Forelimb muscle (tissue), 1 donor: ENCODE data around the gene IRF1. TPM values are rescaled to one million over a fixed set of nuclear protein-coding genes. Genes with fewer than 3 reads are reported as not detected.
A peak's percentile ranks its signal among the peaks of the same experiment; 100 is the strongest.

Experiments
- DNase-seq: peaks from one replicate; pipeline ENCODE4 v3.0.0-alpha.2; 2013; ENCODE audit warnings: low read depth
- polyA plus RNA-seq: library from polyadenylated mRNA; unstranded; fragments of 120-200 nt; gene quantifications from one replicate; pipeline ENCODE4 v1.2.1, GENCODE V29; 2013; ENCODE audit not compliant: insufficient read length

The IRF1 gene
- polyA plus RNA-seq, 1 donor: 8.3 TPM

GRCh38 chr5:132500931-132501628 lies 10.5 kb upstream of the IRF1 start:
- DNase-seq: no peak

DNA sequence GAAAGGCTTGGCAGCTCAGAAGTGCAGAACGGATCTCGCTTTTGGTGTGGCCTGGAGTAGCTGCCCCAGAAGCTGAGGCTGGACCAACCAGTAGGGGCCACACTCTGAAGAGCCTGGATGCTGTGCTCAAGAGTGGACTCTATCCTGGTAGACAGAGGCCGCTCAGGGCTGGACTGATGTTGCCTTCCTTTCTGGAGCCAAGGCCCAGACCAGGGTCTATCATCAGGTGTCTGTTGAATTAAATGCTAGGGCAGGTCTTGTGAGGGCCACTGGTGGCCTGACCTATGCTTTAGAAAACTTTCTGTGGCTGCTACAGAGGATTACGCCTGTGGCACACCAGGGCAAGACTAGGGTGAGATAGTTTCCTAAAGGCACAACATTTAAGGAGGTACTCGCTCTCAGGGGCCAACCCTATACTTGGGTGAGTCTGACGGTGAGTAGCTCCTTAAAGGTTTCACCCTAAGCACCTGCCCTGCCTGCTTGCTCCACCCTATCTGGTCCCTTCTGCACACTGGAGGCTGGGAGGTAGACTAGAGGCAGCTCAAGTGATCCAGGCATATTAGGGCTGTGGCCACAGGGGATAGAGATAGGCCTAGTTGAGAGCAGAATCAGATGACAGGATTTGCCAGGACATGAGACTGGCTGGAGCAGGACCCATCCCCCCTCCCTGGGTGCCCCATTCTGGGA lies 9.8 kb upstream of the IRF1 start:
- no peak for DNase-seq

DNA sequence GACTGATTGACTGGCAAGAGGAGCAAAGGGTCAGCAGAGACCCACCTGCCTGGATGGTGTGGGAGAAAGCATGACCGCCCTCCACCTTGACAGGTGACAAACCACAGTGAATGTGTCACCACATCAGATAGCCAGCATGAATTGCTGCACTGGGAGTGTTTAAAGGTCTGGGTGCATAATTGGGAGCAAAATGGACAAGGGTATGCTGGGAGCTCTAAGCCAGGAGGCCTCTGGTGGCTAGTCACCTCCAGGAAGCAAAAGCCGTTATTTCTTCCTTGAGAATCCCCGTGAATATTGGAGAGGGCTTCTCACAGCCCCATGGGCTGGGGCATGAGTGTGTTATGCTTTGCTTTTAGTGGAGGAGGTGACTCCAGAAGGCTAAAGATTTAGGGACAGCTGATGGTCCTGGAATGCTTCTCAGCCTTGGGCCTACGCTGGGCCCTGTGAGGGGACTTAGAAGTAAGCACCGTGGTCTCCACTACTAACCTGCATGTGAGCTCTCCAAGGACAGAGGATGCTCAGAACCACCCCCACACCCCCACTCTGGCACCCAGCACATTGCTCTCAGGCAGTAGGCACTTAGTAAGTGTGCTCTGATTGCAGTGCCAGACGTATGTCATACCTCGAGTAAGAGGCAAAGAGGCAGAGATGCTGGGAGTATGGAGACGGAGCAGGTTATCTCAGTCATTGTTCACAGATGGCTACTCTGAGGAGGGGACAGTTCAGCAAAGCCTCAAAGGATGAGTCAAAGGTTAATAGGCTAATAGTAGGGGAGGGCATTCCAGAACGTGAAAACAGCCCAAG lies 9.1 kb upstream of the IRF1 start:
- no peak for DNase-seq

- no peak for DNase-seq
Measured at GRCh38 chr5:132498686-132499271, 8.2 kb upstream of the IRF1 start.

- DNase-seq: no peak
Measured at GRCh38 chr5:132498152-132498551, 7.6 kb upstream of the IRF1 start.

GRCh38 chr5:132497488-132497997 lies 7.0 kb upstream of the IRF1 start:
- no peak for DNase-seq

- peak; percentile 55 for DNase-seq
Measured at GRCh38 chr5:132496631-132497487, 6.3 kb upstream of the IRF1 start.

GRCh38 chr5:132496191-132496630 lies 5.6 kb upstream of the IRF1 start:
- DNase-seq: peak; percentile 53

DNA sequence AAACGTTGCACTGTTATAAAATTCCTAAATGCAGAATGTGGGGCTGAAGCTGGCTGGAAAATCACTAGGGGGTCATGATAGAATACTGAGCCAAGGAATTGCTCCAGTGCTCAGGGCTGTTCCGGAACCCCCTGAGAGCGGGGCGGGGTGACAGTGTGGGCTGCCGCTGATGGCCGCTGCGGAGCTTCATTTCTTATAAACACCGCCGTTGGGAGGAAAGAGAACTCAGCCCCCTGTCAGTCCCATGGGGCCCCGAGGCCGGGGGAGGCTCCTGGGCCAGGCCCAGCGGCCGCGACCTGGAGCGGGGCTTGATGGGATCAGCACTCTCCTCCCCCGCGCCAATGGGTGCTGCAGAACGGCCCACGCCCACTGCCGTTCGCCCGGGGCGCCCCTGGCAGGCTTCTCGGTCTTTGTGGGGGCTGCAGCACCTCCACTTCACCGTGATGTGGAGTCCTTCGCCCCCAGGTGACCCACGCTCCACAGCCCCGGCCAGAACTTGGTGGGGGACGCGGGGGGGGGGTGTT lies 5.2 kb upstream of the IRF1 start:
- no peak for DNase-seq

DNA sequence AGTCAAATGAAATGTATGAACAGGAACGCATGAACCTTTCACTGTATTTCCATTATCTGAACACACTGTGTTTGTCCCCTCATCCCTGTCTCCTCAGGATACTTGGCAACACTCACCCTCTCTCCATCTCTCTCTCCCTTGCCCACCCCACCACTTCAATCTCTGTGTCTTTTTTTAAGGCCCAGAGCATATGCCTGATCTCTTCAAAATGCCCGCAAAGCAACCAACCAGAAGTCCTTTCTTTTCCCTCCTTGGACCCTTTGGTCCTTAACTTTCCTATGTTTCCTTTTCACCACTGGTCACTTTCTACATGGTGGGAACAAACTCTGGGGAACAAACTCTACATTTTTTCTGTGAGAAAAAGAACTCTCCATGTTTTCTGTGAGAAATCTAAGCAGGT lies 3.2 kb upstream of the IRF1 start:
- DNase-seq: no peak

- no peak for DNase-seq
Measured at GRCh38 chr5:132493241-132493640, 2.7 kb upstream of the IRF1 start.

GRCh38 chr5:132492386-132493125 lies 2.0 kb upstream of the IRF1 start:
- no peak for DNase-seq

- DNase-seq: no peak
Measured at GRCh38 chr5:132491368-132492364, 1.1 kb upstream of the IRF1 start.

- no peak for DNase-seq
Measured at GRCh38 chr5:132489871-132490483, 596 bp downstream of the IRF1 start.

GRCh38 chr5:132489051-132489770 lies 1.4 kb downstream of the IRF1 start:
- no peak for DNase-seq

- no peak for DNase-seq
Measured at GRCh38 chr5:132488590-132488989, 2.0 kb downstream of the IRF1 start.

DNA sequence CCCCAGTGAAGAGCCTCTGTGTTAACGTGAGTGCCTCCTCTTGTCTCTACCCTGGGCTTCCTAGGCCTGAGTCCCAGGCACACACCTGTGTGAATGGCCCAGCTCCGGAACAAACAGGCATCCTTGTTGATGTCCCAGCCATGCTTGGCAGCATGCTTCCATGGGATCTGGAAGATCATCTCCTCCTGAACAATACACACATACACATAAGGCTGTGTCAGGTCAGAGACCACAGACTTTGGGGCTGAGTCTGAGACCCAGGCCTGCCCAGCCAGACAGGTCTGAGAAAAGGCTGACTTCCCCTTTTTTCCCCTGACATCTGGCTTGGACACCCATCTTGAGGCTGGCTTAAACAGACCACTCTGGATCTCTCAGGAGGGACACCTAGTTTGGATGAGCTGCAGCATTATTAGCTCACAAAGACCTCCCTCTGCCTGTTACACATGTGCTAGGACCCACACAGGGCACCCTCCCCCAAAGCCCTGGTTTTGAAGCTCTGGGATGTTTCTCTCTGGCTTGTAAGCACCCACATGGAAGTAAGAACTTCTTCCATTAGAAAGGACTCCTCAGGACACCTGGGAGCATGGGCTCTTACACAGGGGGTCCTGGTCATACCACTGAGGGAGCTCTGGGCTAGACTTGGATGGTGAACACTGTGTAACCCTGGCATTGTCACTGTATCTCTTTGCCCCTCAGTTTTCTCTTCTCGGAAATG lies 2.6 kb downstream of the IRF1 start:
- DNase-seq: no peak
